Endothelial cell of umbilical vein (primary cell): ENCODE measurements around the gene INAVA. TPM values are rescaled to one million over a fixed set of nuclear protein-coding genes. Genes with fewer than 3 reads are reported as not detected.

Experiments used
- BruUV-seq: library from RNA; stranded (reverse); fragments of 400-500 nt; replicated peaks from 2 replicates; lab custom pipeline; 2021; lab: Mats Ljungman, UMichigan
- CTCF ChIA-PET: fragments of 300-600, 350-600 bp; sonication (Branson Sonifier 250); formaldehyde crosslinking; loops from one replicate; lab custom pipeline; 2021; ENCODE audit warnings: antibody characterized with exemption, inconsistent platforms; lab: Charles Lee
- POLR2A ChIA-PET: fragments of 300-600, 350-600 bp; sonication (Branson Sonifier 250); formaldehyde crosslinking; loops from one replicate; lab custom pipeline; 2021; ENCODE audit warnings: antibody characterized with exemption, inconsistent platforms; lab: Charles Lee
- DNase-seq: peaks from one replicate; pipeline ENCODE4 v3.0.0-alpha.2; 2011; ENCODE audit warnings: low read depth, low spot score
- FAIRE-seq: peaks from 2 replicates; lab custom pipeline; 2011; peaks lifted over from hg19 to GRCh38; lab: Jason Lieb, UNC
- H2AFZ ChIP-seq: 2 replicates; pipeline ENCODE4 v1.6.0; 2012; ENCODE audit warnings: low read depth, low read length, control low read depth, inconsistent platforms
- H3K27ac ChIP-seq: 2 replicates; pipeline ENCODE4 v1.5.1; 2011; ENCODE audit warnings: low read depth, mild to moderate bottlenecking, control low read depth, low read length, moderate library complexity; ENCODE audit not compliant: insufficient read depth
- H3K27me3 ChIP-seq, 2 experiments: 2 replicates each; pipeline versions ENCODE4 v1.6.0 to v1.6.1; 2011; ENCODE audit warnings: low read length in 2 of 2, mixed read lengths in 1 of 2; ENCODE audit not compliant: control insufficient read depth in 2 of 2, insufficient read depth in 2 of 2
- H3K36me3 ChIP-seq, 2 experiments: 2 replicates in 1 of 2; 3 replicates in 1 of 2; pipeline ENCODE4 v1.5.1; 2011; ENCODE audit warnings: low read length in 2 of 2, mild to moderate bottlenecking in 1 of 2, moderate library complexity in 1 of 2; ENCODE audit not compliant: control insufficient read depth in 2 of 2, insufficient read depth in 2 of 2; ENCODE audit errors: extremely low read depth in 1 of 2
- H3K4me1 ChIP-seq: 3 replicates; pipeline ENCODE4 v1.5.1; 2011; ENCODE audit warnings: mild to moderate bottlenecking, low read length; ENCODE audit not compliant: control insufficient read depth, insufficient read depth; ENCODE audit errors: extremely low read depth
- H3K4me2 ChIP-seq: 2 replicates; pipeline ENCODE4 v1.6.1; 2011; ENCODE audit warnings: low read length, control low read depth, mixed read lengths; ENCODE audit not compliant: insufficient read depth
- H3K4me3 ChIP-seq, 3 experiments: fragments of 200-600 bp in 1 of 3; sonication (generic), shearing (Covaris generic) in 1 of 3; replicated peaks in 1 of 3; 2 replicates each; pipeline ENCODE4 v1.5.1; 2011 to 2016; ENCODE audit warnings: control low read depth in 3 of 3, low read length in 3 of 3, mild to moderate bottlenecking in 2 of 3, inconsistent platforms in 1 of 3, low read depth in 1 of 3, moderate library complexity in 1 of 3; ENCODE audit not compliant: insufficient read depth in 1 of 3
- H3K79me2 ChIP-seq: 2 replicates; pipeline ENCODE4 v1.6.0; 2012; ENCODE audit warnings: low read length, inconsistent platforms; ENCODE audit not compliant: control insufficient read depth, insufficient read depth
- H3K9ac ChIP-seq: replicated peaks from 2 replicates; pipeline ENCODE3; 2011; ENCODE audit warnings: low read length, control low read depth; ENCODE audit not compliant: insufficient read depth; ENCODE audit errors: extremely low read depth
- H3K9me1 ChIP-seq: replicated peaks from 3 replicates; pipeline ENCODE4 v1.6.0; 2011; ENCODE audit warnings: mild to moderate bottlenecking, low read length; ENCODE audit not compliant: control insufficient read depth, insufficient read depth; ENCODE audit errors: extremely low read depth
- H3K9me3 ChIP-seq: replicated peaks from 2 replicates; pipeline ENCODE4 v1.5.1; 2012; ENCODE audit warnings: low read length, inconsistent platforms; ENCODE audit not compliant: control insufficient read depth, insufficient read depth
- H4K20me1 ChIP-seq: replicated peaks from 2 replicates; pipeline ENCODE3; 2011; ENCODE audit warnings: mild to moderate bottlenecking, low read length; ENCODE audit not compliant: control insufficient read depth, insufficient read depth; ENCODE audit errors: extremely low read depth
- CTCF ChIP-seq, 2 donors: IDR thresholded peaks; 1 replicate in 1 of 2; 2 replicates in 1 of 2; pipeline ENCODE4 v1.5.1; 2011; ENCODE audit warnings: low read length in 2 of 2, mild to moderate bottlenecking in 2 of 2, moderate library complexity in 2 of 2, control low read depth in 1 of 2, inconsistent platforms in 1 of 2, low read depth in 1 of 2; ENCODE audit not compliant: insufficient read depth in 1 of 2; ENCODE audit errors: extremely low read depth in 1 of 2
- EZH2 ChIP-seq: IDR thresholded peaks from 2 replicates; pipeline ENCODE4 v1.6.1; 2012; ENCODE audit warnings: borderline replicate concordance, low read depth, mild to moderate bottlenecking, moderate library complexity, low read length, inconsistent platforms; ENCODE audit not compliant: severe bottlenecking
- GATA2 ChIP-seq: IDR thresholded peaks from 2 replicates; pipeline ENCODE4 v1.7.0; 2011; ENCODE audit warnings: low read depth, mild to moderate bottlenecking, moderate library complexity, mixed read lengths, low read length; ENCODE audit not compliant: insufficient read length, insufficient read depth
- JUN ChIP-seq: IDR thresholded peaks from 2 replicates; pipeline ENCODE4 v1.6.1; 2011; ENCODE audit warnings: borderline replicate concordance, low read depth; ENCODE audit not compliant: insufficient read length, insufficient read depth
- MAX ChIP-seq: IDR thresholded peaks from 2 replicates; pipeline ENCODE4 v1.6.1; 2011; ENCODE audit not compliant: insufficient read depth, insufficient read length
- MYC ChIP-seq: IDR thresholded peaks from one replicate; pipeline ENCODE4 v1.6.1; 2011; ENCODE audit warnings: mild to moderate bottlenecking, low read depth, low read length
- POLR2A ChIP-seq: IDR thresholded peaks from 2 replicates; pipeline ENCODE4 v1.6.1; 2012; ENCODE audit warnings: low read depth, mild to moderate bottlenecking, control low read depth, low read length
- POLR2AphosphoS5 ChIP-seq: IDR thresholded peaks from 2 replicates; pipeline ENCODE4 v1.6.1; 2012; ENCODE audit warnings: low read depth, mild to moderate bottlenecking, control low read depth, low read length, moderate library complexity; ENCODE audit not compliant: insufficient read depth
- dilution Hi-C: fragments of 300-500 bp; cut with MboI; formaldehyde crosslinking; loops from one replicate; pipeline ENCODE4 v1.15.0; 2019; ENCODE audit warnings: low sequenced_read_pairs; ENCODE audit not compliant: extremely low pct_ligation_motif_present
- intact Hi-C: fragments of 100-400 bp; cut with micrococcal nuclease; formaldehyde crosslinking; loops from one replicate; pipeline ENCODE4 v1.10.0; 2022
- polyA plus RNA-seq, 4 experiments: library from polyadenylated mRNA; depleted of rRNA in 3 of 4; stranded (reverse) in 3 of 4; unstranded in 1 of 4; fragments of >200 nt; gene quantifications; 2 replicates each; pipeline versions ENCODE4 v1.2.1 to v1.2.3, GENCODE V29; 2011 to 2012; ENCODE audit warnings: missing spikeins in 1 of 4
- total RNA-seq: library from RNA; stranded (reverse); gene quantifications from 2 replicates; pipeline ENCODE4 v1.2.3, GENCODE V29; 2021

Gene INAVA
- total and polyA plus RNA-seq, 2 donors (not counting 3 experiments of a cell fraction or from before 2014, with no cell fraction given), result 0.42 TPM; not detected in 1

GRCh38 chr1:200845360-200845759, 49.3 kb upstream of the INAVA start:
- H3K4me3 ChIP-seq, result no peak overlapping the region
- no peaks in the 10 kb centered on the region for H3K4me1 ChIP-seq
- no peaks in the 10 kb centered on the region for H3K27me3 ChIP-seq
- TF ChIP-seq GATA2 (no peak), POLR2A (no peak), JUN (no peak), POLR2AphosphoS5 (no peak), CTCF (IDR thresholded peaks at IDR 0.05; ENCODE audit: extremely low read depth in 1 of 2, insufficient read depth in 1 of 2, low read depth in 1 of 2, low read length in 2 of 2) (no peak), MYC (no peak), EZH2 (no peak), MAX (no peak)
- ChIA-PET CTCF (interaction anchor here (1.0 to 1.6 kb wide), 4 partner anchors 10 to 286 kb away, joined by 3 to 5 read pairs (median 4); no protein-coding TSS in a partner anchor), POLR2A (no interaction called here)
- peaks cover 20 to 22% of the 10 kb centered on the region in 2 experiments for H3K36me3 ChIP-seq
- no peak overlapping the region for H3K4me2 ChIP-seq
- FAIRE-seq (no peak), DNase-seq (no peak)
- H3K9me3 ChIP-seq, result no peaks in the 10 kb centered on the region
- dilution Hi-C loops, result no loop called here
- H3K27ac ChIP-seq, result no peak overlapping the region
- no peaks in the 10 kb centered on the region for H4K20me1 ChIP-seq
- H3K79me2 ChIP-seq, result peaks cover 3% of the 10 kb centered on the region
- H3K9ac ChIP-seq, result no peak overlapping the region
- H2AFZ ChIP-seq, result no peak overlapping the region
- BruUV-seq, result no TSS peak
- no peaks in the 10 kb centered on the region for H3K9me1 ChIP-seq
- intact Hi-C loops, result no loop called here
